Measurements from ENCODE around the gene MNT.
A peak's percentile ranks its signal among the peaks of the same experiment; 100 is the strongest.

Gene MNT

GRCh38 chr17:2338315-2338657 lies 62.6 kb downstream of the MNT start:
- Histone ChIP-seq H3K4me3 (ENCODE audit: extremely low read depth, insufficient read depth, low read length, poor library complexity, severe bottlenecking) (peak overlapping the region; percentile 88), H3K27ac (ENCODE audit: low read depth, low read length, severe bottlenecking) (peak overlapping the region; percentile 3), H3K36me3 (ENCODE audit: control insufficient read depth, insufficient read depth, low read length) (peaks cover 33% of the 10 kb centered on the region), H3K4me1 (ENCODE audit: control insufficient read depth, insufficient read depth, low read length, poor library complexity, severe bottlenecking) (peaks cover 16% of the 10 kb centered on the region), H3K9me3 (ENCODE audit: control insufficient read depth, low read length) (no peaks in the 10 kb centered on the region)
- 28% methylated on average over 4 of the region's 5 CpGs; no CpG with 5 or more reads in 1 of the 2 experiments for WGBS, 2 experiments (ENCODE audit: insufficient coverage in 2 of 2)

- peak overlapping the region; percentile 59 for H3K27ac ChIP-seq (ENCODE audit: low read depth, low read length, severe bottlenecking)
- H3K36me3 ChIP-seq (ENCODE audit: control insufficient read depth, insufficient read depth, low read length) = peaks cover 37% of the 10 kb centered on the region
- 0 to 1% methylated on average over 65 to 68 of the region's 92 CpGs for WGBS, 2 experiments (ENCODE audit: insufficient coverage in 2 of 2)
- H3K9me3 ChIP-seq (ENCODE audit: control insufficient read depth, low read length) = no peaks in the 10 kb centered on the region
- peaks cover 16% of the 10 kb centered on the region for H3K4me1 ChIP-seq (ENCODE audit: control insufficient read depth, insufficient read depth, low read length, poor library complexity, severe bottlenecking)
- H3K4me3 ChIP-seq (ENCODE audit: extremely low read depth, insufficient read depth, low read length, poor library complexity, severe bottlenecking) = peak overlapping the region; percentile 88
These were observed 63.1 kb downstream of the MNT start for GRCh38 chr17:2337544-2338314.

DNA sequence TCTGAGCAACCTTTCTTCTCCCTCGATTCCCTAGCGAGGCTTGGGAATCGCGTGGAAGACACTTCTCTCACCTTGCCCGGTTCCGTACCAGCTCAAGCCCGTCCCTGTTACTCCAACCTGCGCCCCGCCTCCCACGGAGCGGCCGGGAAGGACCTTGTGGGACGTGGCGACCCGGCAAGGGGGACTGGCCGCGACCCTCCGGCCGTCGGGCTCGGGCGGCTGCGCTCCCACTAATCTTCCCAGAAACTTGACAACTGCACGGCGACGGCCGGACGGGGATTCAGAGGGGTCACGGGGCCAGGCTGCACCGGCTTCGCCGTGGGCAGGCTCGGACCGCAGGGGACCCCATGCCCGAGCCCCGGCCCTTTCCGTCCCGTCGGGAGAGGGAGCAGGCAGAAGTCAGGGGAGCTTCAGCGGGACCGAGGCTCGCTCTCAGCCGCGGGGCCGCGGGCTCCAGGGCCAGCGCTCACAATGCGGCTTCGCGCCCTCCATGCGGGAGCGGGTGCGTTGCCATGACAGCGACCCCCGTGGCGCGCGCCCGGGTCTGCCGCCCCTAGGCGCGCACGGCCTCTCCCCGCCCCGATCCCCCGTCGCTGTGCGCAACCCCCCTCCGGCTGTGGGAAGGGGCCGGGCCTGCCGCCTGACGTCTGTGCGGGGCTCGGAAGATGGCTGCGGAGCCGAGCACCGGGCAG lies 63.9 kb downstream of the MNT start, which contains the start of gene SGSM2:
Gene SGSM2 (plus strand): TSS at position 650 of the 692 bp plus-strand sequence. CDS start 188 bp downstream, outside the sequence.
- 1 to 2% methylated on average over 56 to 60 of the region's 77 CpGs for WGBS, 2 experiments (ENCODE audit: insufficient coverage in 2 of 2)
- H3K36me3 ChIP-seq (ENCODE audit: control insufficient read depth, insufficient read depth, low read length) = peaks cover 45% of the 10 kb centered on the region
- H3K4me3 ChIP-seq (ENCODE audit: extremely low read depth, insufficient read depth, low read length, poor library complexity, severe bottlenecking) = peak within 1 kb of the TSS; percentile 88
- H3K9me3 ChIP-seq (ENCODE audit: control insufficient read depth, low read length) = no peaks in the 10 kb centered on the region
- H3K4me1 ChIP-seq (ENCODE audit: control insufficient read depth, insufficient read depth, low read length, poor library complexity, severe bottlenecking) = peaks cover 16% of the 10 kb centered on the region
- peak within 1 kb of the TSS; percentile 74 for H3K27ac ChIP-seq (ENCODE audit: low read depth, low read length, severe bottlenecking)

GRCh38 chr17:2336215-2336851 lies 64.5 kb downstream of the MNT start, which contains the start of gene TSR1:
Gene TSR1 (minus strand): TSS chr17:2336457. CDS start chr17:2336427, 30 bp downstream.
- peaks cover 16% of the 10 kb centered on the region for H3K4me1 ChIP-seq (ENCODE audit: control insufficient read depth, insufficient read depth, low read length, poor library complexity, severe bottlenecking)
- no peaks in the 10 kb centered on the region for H3K9me3 ChIP-seq (ENCODE audit: control insufficient read depth, low read length)
- H3K36me3 ChIP-seq (ENCODE audit: control insufficient read depth, insufficient read depth, low read length) = peaks cover 45% of the 10 kb centered on the region
- H3K27ac ChIP-seq (ENCODE audit: low read depth, low read length, severe bottlenecking) = peak within 1 kb of the TSS; percentile 74
- 1% methylated on average over 44 to 46 of the region's 48 CpGs for WGBS, 2 experiments (ENCODE audit: insufficient coverage in 2 of 2)
- H3K4me3 ChIP-seq (ENCODE audit: extremely low read depth, insufficient read depth, low read length, poor library complexity, severe bottlenecking) = peak within 1 kb of the TSS; percentile 88

DNA sequence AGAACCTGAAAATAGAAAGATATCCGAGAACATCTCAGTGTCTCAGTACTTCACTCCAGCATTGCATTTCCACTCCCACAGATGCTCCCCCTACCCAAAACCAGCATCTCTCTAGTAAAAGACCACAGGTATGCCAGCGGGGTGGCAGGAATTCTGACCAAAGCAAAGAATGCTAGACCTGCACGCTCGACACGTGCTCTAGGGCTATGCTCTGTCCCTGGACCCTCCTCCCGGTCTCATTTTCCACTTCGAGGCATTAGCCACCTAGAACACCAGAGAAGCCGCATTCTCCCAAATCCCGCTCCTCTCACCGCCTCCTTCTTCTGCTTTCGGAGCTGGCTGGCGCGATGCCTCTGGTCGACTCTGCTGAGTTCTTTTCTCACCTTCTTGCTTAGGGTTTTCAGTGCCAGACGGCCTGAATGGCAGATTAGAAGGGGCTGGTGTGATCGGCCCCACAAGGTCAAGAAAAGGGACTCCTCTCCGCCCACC lies 65.1 kb downstream of the MNT start:
- peaks cover 16% of the 10 kb centered on the region for H3K4me1 ChIP-seq (ENCODE audit: control insufficient read depth, insufficient read depth, low read length, poor library complexity, severe bottlenecking)
- H3K4me3 ChIP-seq (ENCODE audit: extremely low read depth, insufficient read depth, low read length, poor library complexity, severe bottlenecking) = peak overlapping the region; percentile 88
- H3K36me3 ChIP-seq (ENCODE audit: control insufficient read depth, insufficient read depth, low read length) = peaks cover 50% of the 10 kb centered on the region
- H3K27ac ChIP-seq (ENCODE audit: low read depth, low read length, severe bottlenecking) = peak overlapping the region; percentile 59
- WGBS, 2 experiments (ENCODE audit: insufficient coverage in 2 of 2) = 3 to 4% methylated on average over 10 to 14 of the region's 17 CpGs
- H3K9me3 ChIP-seq (ENCODE audit: control insufficient read depth, low read length) = no peaks in the 10 kb centered on the region
